RPMI7951 (cell line): ENCODE data around the gene SGCA. TPM values are rescaled to one million over a fixed set of nuclear protein-coding genes. Genes with fewer than 3 reads are reported as not detected.
A peak's percentile ranks its signal among the peaks of the same experiment; 100 is the strongest.

ENCODE experiments used
- DNase-seq: peaks from one replicate; pipeline ENCODE4 v3.0.0-alpha.2; 2012; ENCODE audit warnings: low read depth
- total RNA-seq: library from RNA; depleted of rRNA; stranded (reverse); fragments of >200 nt; shearing (Covaris generic); gene quantifications from 2 replicates; pipeline ENCODE4 v1.2.3, GENCODE V29; 2014

SGCA gene
- total RNA-seq, 1 experiment from 2014 or later = not detected

DNA sequence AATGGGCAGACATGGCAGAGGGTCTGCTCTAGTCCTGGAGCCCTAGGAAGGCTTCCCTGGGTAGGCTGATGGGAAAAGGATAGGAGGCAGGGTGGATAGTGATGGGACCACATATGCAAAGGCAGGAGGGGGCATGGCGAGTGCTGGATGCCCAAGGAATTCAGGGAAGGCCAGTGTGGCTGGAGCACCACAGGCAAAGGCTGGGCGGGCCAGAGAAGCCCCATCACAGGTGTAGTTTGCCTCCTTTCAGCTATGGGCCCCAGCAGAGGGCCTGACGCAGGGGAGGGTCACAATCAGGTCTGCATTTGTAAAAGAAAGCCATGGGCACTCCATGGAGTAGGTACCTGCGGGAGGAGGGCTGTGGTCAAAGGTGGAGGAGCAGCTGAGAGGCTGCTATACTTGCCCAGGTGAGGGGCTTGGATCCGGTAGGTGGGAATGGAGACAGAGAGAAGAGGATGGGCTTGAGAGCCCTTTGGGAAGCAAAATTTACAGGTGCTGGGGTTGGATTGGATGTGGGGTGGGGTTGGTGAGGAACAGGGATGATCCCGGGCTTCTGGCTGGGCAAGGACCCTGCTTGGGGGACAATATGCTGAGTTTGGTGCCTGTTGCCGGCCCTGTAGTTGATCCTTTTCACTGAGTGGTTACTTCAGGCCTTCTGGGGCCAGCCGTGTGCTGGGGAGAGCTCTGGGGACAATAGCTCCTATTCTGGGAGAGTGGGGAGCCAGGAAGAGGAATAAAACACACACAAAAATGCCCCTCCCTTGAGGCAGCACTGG lies 42.2 kb downstream of the SGCA start:
- no peak for DNase-seq

DNA sequence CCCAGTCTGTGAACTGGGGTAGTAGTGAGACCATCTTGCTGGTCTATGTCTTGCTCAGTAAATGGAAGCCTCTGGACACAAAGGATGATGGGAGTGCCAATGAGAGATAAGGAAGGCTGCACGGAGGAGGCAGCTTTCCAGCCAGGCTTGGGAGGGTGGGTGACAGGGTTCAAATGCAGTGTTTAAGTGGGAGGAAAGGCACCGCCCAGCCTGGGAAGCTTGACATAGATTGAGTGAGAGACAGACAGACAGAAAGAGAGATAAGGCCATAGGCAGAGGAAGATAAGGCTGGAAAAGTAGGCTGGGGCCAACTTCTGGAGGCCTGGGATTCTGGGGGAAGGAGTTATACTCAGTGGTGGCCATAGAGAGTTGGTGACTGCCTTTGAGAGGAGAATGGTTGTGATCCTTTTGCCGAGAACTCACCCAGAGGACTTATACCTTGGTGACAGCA lies 42.8 kb downstream of the SGCA start:
- no peak for DNase-seq

DNA sequence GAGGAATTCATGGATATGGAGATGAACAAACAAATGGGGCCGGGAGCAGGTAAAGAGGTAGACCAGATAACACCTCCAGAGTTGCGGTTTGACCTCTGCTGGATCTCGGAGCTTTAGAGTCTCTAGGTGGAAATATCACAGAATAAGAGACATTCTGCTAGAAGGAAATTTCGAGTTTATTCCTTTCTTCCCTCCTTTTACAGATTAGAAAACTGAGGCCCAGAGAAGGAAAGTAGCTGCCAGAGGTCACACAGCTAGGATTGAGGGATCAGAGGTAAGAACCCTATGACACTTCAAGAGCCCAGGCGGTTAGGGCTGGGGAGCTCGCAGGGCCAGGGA lies 43.3 kb downstream of the SGCA start:
- no peak for DNase-seq

DNA sequence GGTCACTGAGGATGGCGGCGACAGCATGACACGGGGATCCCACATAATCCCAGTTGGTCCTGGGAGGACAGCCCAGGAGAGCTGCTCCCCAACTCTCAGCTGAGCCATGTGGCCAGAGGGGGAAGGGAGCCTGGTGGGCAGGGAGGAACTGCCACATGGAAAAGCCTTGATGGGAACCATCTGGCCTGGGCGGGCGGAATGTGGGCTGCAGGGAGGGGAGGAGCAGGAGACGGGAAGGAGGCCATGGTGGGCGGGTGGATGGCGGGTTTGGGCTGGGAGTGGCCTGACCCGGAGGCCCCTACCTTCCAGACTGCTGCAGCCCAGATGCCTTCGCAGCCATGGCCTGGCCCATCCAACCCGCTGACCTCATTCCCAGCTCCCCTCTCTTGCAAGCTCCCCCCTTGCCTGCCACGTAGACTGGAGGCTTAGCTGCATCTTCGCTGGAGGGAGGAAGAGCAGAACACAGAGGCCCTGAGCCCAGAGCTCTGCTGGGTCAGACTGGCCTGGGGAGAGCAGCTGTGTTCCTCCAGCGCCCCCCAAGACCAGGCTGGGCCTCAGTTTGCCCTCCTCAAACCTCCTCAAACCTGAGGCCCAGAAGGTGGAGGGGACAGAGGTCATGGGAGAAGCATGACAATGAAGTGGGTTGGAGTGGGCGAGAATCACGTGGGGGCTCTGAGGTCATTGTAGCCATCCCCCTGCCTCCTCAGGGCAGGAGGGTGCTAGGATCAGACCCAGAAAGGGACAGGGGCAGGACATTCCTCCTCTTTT lies 43.9 kb downstream of the SGCA start:
- peak; percentile 98 for DNase-seq

DNA sequence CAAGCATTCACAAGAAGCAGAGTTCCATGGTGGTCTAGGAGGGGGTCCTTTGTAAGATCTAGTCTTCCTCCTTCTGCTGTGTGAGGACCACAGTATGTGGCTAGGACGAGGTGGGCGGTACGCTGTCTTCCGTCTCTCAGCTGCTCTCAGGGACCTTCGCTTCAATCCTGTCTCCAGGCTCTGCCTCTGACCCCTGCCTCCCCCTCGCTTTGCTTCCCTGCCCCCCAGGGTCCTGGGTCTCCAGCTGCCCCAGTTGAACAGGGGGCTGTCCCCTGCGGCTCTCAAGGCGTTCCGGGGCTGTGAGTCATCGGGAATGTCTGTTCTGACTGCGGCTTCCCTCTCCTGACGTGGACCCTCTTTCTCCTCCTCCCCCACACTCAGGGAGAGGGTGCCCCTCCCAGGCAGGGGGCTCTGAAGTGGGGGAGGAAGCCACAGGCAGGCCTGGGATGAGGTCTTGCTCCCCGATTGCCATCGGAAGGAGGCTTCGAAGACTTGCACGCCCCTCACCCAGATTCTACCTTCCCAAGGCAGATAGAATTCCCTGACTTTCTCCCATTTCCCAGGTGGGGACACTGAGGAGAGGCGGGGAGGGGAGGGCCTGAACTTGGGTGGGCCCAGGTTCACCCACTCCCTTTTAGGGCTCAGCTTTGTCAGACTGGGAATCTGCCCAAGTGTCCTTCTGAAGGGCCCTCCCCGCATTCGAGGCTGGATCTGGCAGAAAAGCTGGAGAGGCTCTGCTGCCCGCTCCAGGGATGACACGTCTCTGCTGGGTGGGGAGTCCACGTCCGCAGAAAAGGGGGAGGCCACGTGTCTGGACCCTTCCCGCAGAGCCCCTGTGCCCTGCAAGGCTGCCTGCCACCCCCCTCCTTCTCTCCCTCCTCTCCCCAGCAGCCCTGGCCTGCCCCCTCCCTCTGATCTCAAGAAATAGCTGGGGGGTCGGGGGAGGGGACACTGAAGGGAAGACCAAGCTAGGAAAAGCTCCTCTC lies 44.7 kb downstream of the SGCA start:
- DNase-seq = peak; percentile 97

DNA sequence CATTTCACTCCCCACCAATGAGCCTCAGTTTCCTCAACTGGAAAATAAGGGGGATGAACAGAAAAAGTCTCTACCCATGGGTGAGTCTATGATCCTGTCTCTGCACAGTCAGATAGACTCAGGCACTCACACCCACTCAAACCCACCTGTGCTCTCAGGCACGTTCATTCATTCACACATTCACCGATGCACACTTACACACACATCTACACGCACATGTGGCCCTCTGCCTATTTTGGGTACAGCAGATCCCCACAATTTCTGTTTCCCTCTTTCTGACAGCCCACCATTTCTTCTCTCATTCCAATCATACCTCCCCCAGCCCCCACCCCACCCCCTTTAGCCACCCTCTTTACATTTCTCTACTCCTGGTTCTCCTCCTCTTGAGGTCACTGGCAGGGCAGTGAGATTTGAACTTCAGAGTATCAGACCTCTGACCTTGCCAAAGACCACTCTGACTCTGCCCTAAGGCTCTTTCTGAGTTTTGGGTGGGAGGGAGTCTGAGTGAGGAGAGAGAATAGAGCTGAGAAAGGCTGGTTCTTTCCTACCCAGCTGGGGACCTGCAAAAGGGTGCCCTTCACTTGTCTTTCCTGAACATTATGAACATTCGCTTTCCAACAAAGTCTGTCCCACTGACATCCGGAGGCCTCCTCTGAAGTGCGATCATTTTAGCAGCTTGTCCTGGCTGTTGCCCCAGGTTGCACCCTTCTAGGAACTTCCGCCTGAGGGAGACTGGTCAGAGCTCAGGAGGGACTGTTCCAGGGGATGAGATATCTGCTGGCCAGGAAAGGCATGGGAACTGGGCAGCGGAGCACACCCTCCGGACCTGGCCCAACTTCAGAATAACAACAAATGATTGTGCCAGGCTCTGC lies 45.7 kb downstream of the SGCA start:
- peak; percentile 87 for DNase-seq

DNA sequence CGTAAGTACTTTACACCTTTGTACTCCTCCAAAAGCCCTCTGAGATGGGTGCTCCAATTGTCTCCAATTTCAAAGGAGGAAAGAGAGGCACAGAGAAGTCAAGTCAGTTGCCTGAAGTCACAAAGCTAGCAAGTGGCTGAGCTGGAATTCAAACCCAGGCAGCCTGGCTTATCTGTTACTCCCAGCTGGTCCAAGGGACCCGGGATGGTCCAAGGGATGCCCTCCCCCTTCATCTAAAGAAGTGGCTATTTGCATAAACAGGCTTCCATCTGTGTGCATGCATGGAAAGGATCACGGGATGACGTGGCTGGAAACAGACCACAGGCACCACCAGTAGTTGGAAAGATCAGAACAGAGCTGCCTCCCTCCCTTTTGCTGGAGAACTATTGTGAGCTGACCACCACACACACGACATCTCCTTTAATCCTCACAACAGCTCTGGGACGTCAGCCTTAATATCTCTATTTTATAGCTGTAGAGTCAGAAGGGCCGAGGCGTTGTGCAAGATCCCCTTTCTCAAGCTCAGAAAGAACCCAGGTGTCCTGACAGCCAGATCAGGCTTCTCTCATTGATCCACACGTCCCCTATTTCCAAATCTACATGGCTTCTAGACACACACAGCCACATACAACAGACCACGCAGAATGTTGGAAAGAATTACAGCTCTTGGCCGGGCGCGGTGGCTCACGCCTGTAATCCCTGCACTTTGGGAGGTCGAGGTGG lies 46.5 kb downstream of the SGCA start:
- DNase-seq = peak; percentile 93

DNA sequence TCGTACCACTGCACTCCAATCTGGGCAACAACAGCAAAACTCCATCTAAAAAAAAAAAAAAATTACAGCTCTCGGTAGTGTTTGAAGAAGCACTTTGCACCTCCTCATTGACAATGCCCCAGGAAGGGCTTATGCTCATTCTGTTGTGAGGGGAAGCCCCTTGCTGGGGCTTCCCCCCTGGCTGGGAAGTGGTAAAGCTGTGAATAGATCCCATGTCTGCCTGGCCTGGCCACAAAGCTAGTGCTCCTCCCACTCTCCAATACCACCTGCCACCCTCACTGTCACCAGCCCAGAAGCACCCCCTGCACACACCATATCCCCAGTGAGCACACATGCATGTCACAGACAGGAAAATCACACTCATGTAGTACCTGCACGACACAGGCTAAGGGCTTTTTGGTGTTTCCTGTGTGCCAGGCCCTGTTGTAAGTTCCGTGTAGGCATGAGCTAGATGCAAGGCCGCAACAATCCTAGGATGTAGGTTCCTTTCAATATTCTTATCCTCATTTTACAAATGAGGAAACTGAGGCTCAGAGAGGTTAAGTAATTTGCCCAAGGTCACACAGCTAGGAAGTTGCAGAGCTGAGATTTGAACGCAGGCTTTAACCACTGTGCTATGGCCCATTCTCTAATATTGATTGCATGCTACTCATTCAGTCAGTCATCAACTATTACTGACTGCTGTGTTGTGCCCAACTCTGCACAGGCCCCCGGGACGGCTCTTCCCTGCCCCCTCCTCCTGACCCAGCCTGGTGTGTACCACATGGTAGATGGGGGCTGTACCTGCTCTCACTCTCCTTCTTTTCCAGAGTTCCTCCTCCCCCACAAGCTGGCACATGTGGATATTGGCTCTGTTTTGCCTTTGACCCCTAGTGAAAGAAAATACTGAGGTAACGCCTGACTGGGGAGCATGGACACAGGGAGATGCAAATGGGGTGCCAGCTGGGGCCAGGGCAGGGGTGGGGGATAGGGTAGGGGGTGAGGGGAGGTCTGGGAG lies 47.5 kb downstream of the SGCA start:
- no peak for DNase-seq

DNA sequence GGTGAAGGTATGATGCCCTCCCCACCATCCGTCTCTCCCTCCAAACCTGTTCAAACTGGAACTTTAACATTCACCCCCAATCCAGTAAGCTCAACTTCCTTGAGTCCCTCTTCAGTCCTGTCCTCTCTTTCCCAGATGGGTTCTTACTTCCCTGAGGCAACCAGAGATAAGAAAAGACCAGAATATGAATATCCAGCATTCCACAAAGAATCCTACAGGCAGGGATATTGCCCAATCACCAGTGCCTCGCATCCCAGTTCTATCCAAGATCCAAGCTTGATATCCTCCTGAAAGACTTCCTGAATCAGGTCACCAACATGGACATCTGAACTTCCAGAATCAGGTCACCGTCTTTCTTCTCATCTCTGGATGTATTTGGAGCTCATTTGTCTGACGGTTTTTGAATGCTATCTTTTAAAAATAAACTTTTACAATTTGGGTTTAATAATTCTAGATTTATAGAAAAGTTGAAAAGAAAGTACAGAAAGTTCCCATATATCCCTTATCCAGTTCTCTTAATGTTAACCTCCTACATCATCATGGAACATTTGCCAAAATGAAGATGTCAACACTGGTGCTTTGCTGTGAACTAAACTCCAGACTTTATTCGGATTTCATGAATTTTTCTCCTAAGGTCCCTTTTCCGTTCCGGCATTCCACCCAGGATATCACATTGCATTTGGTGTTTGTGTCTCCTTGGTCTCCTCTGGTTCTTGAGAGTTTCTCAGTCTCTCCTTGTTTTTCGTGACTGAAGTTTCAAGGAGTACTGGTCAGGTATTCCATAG lies 49.4 kb downstream of the SGCA start:
- peak; percentile 51 for DNase-seq

DNA sequence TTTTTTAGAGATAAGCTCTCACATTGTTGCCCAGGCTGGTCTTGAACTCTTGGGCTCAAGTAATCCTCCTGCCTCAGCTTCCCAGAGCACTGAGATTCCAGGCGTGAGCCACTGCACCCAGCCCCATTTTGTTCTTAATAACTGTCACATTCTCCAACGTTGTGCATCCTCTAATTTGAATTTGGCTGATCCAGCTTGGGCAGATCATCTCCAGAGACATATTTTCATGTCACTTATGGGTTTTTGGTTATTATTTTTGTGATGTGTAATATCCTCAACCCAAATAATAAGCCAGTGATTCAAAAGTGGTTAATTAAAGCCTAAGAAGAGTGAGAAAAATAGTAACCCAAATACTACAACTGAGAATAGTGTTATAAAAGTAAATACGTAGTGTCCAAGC lies 51.8 kb downstream of the SGCA start:
- DNase-seq = no peak

DNA sequence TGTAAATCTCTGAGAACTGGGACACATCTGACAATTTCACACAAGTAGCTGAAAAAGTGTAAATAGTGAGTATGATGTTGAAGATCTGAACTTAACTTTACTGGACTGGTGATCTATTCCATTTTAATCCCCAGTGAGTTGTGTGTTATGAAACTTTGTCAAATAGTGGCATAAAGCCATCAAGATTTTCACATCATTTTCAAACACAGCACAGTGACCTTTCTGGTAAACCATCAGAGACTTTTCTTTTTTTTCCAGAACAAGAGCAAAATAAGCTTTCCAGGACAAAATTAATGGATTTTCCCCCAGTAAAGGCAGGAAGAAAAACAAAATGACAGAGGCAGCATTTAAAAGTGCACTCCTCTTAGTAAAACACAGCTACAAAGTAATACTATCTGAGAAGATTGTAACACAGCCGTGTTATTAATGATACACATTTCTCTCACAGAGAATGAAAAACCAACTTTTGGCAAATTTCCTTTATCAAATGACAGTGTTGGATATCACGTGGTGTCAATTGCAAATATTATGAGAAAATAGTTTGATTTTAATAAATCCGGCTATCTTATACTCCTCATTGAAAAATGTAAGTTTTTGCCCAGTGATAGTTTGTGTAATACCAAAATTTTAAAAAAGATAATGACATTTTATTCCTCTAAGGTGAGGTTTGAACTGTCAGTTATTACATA lies 52.4 kb downstream of the SGCA start:
- DNase-seq = no peak

DNA sequence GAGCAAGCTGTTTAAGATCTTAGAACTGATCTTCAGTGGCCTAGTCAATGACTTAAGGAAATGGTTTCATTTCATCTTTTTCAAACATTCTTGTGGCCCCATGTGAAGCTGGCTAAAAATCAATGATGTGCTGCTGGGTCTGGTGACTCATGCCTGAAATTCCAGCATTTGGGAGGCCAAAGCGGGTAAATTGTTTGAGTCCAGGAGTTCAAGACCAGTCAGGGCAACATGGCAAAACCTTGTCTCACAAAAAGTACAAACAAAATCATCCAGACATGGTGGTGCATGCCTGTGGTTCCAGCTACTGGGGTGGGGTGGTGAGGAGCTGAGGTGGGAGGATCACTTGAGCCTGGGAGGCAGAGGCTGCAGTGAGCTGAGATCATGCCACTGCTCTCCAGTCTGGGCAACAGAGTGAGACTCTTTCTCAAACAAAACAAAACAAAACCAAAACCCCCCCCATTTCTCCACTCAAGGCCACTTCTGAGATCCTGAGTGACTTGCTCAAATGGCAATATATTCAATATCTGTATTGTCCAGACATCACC lies 53.0 kb downstream of the SGCA start:
- peak; percentile 87 for DNase-seq

DNA sequence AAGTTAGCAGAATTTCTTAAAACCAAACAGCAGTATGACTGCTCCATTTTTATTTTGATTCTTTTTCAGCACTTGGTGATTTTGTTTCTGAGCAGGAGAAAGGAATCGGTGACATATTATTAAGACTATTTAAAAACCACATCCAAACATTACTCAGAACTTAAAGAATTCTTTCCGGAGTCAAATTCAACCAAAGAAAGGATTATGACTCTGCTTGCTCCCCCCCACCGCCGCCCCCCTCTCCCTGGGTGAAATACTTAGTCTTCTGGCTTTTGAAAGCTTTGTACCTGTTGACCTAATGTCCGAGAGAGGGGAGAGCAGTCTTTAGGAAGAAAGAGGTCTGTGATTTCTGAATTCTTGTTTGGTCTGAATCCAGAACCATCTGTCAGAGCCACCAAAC lies 53.5 kb downstream of the SGCA start:
- peak; percentile 79 for DNase-seq

DNA sequence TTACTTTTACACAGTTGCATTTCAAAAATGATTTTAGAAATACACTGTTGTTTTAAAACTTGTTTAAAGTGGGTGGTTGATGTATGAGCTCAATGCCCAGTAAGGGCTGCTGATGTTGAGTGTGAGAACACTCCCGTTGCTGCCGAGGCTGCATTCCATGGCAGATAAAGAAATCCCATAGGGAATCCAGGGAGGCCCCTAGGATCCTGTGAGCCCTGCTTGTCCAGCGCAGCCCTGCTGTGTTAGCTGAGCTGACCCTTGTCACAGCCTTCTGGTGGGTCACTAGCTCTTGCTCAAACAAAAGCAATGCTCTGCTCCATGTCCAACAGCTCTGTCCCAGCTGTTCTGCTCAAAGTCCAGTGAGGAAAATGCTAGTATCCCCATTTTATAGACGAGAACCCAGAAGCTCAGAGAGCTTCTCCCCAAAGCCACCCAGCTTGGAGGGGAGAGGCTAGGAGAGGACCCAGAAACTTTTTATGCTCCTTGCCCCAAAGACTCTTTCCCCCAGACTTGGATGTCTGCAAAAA lies 54.2 kb downstream of the SGCA start:
- peak; percentile 42 for DNase-seq

DNA sequence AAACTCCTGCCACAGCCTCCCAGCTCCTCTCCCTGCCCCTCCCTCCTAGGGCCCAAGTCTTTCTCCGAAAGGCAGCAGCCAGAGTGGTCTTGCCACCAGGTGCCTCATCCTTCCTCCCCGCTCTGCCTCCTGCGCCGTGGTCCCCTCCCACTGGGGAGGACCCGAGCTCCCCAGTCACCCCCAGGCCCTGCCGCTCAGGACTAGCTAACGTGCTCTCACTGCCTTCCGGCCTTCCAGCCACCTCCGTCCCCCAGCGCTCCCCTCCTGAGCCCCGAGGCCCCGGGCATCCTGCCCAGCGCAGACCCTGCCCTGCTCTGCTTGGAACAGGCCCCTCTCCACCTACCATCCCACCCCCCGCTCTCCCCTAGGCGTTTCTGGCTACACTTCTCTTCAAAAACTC lies 55.0 kb downstream of the SGCA start:
- DNase-seq = no peak

DNA sequence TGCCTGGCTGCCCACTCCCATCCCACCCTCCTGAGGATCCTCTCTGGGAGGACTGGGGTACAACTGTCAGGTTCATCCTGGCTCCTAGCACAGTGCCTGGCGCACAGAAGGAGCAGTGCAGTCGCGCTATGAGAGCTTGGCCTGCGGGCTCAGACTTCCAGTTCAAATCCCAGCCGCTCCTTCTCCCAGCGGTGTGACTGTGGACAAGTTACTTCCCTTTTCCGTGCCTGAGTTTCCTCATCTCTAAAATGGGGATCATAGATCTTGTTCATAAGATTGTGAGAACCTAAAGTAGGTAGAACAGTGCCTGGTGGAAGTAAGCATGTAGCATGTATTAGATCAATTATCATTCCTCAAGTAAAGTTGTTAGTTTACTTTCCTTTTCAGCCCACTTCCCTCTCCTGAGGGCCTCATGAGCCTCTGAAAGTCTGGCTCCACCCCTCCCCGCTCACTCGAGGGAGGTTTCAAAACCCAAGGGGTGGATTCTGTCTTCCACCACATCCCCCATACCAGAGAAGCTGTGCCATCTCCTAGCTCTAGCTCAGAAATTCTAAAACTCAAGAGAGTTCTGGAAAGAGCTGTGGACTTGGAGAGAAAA lies 55.6 kb downstream of the SGCA start:
- peak; percentile 77 for DNase-seq
